Measurements from ENCODE around the gene GGA1.

GGA1 gene

GRCh38 chr22:37676736-37677492 is 68.3 kb downstream of the GGA1 start:
- DNase-seq: peak; percentile 95

- no peak for DNase-seq
These were observed 68.9 kb downstream of the GGA1 start for GRCh38 chr22:37677493-37677974.

- DNase-seq: no peak
These were observed 69.7 kb downstream of the GGA1 start for GRCh38 chr22:37678372-37678771.

- DNase-seq: no peak
These were observed 71.0 kb downstream of the GGA1 start for GRCh38 chr22:37679670-37680069.

- no peak for DNase-seq
These were observed 71.7 kb downstream of the GGA1 start for GRCh38 chr22:37680191-37680851.

GRCh38 chr22:37681001-37681424 is 72.4 kb downstream of the GGA1 start:
- DNase-seq: no peak

GRCh38 chr22:37681556-37682049 is 73.0 kb downstream of the GGA1 start:
- peak; percentile 70 for DNase-seq

Measured in activated gamma-delta T cell treated with Interleukin-2 at 50 U/mL for 16 hours (primary cell).